NCI-H510A (cell line): Measurements from ENCODE around the gene SPANXD.
"Not testable (repeated sequence)": the region's sequence is repeated elsewhere in the genome, so short reads cannot be mapped to it uniquely, and the experiment has no call there.

ENCODE experiments used
- DNase-seq: peaks from one replicate; lab custom pipeline; 2025; lab: John Stamatoyannopoulos, UW

SPANXD gene

GRCh38 chrX:141698639-141699038 lies at the start of gene SPANXD:
SPANXD (minus strand) TSS chrX:141698739; CDS start chrX:141698405, 334 bp downstream.
- DNase-seq, result not testable (repeated sequence)

GRCh38 chrX:141742666-141743065 lies 44.1 kb upstream of the SPANXD start:
- no peak for DNase-seq

- no peak for DNase-seq
Measured at GRCh38 chrX:141736656-141737055, 38.1 kb upstream of the SPANXD start.

DNA sequence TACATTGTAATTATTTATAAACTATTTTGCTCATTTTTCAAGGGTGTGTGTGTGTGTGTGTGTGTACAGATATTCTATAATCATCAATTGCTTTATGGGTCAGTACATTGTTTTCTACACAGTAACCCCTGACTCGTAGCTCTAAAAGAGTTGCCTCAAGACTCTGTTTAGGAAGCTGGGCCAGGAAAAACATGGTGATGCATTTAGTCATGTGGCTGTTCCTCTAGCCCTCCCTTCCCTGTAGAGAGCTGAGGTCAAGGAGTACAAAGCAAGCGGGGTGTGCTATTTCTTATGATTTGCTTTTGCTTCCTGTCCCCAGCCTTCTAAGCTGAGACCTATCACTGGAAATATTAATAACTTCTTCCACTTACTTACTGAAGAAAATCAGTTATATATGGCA lies 34.8 kb upstream of the SPANXD start:
- DNase-seq, result no peak

DNA sequence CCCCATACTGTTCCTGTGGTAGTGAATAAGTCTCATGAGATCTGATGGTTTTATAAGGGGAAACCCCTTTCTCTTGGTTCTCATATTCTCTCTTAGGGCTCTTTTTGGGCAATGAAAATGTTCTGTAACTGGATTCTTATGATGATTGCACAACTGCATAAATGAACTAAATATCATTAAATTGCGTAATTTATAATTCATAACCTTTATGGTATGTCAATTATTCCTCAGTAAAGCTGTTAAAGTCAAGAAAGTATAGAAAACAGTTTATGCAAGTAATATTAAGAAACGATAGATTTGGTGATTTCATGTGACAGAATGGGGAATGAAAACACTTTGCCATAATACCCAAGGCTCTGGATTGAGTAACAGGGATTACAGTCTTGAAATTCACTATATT lies 33.5 kb upstream of the SPANXD start:
- no peak for DNase-seq

GRCh38 chrX:141724186-141724585 lies 25.6 kb upstream of the SPANXD start:
- no peak for DNase-seq

DNA sequence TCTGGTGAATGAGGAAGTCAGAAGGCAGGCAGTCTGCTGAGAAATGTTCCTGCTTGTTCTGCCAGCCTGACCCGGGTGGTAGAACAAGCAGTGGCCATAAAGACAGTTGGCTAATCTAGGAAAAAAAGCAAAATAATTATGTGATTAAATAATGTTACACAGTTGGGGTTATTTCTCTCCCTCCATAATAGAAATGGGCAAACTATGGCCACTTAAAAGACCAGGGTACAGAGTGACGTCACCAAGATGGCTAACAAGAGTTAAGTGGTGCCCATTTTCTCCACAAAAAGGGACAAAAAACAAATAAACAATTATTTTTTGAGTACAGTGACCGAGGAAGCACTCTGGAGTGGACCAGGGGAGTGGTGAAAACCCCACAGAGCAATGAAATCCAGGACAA lies 16.1 kb upstream of the SPANXD start:
- no peak for DNase-seq

GRCh38 chrX:141701072-141701471 lies 2.5 kb upstream of the SPANXD start:
- no peak for DNase-seq

GRCh38 chrX:141673946-141674345 lies 24.6 kb downstream of the SPANXD start:
- DNase-seq, result no peak

GRCh38 chrX:141669689-141670088 lies 28.9 kb downstream of the SPANXD start:
- no peak for DNase-seq

DNA sequence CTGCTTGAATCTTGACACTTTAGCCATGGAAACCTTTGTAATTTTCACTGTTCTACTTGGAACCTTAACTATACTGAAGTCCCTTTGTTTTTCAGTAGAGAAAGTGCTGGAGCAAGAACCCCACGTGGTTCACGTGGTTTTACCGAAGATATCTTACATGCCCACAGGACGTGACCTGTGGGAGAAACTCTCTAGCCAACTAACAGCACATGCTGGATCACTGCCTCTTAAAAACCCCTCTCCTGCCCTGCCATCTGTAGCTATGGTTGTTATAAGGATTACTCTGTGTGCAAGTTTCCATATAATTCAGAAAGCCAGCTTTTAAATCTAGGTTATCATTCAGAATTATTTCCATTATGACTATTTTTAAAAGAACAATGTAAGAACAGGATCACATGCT lies 30.2 kb downstream of the SPANXD start:
- DNase-seq, result no peak

GRCh38 chrX:141662781-141663180 lies 35.8 kb downstream of the SPANXD start:
- DNase-seq, result no peak

DNA sequence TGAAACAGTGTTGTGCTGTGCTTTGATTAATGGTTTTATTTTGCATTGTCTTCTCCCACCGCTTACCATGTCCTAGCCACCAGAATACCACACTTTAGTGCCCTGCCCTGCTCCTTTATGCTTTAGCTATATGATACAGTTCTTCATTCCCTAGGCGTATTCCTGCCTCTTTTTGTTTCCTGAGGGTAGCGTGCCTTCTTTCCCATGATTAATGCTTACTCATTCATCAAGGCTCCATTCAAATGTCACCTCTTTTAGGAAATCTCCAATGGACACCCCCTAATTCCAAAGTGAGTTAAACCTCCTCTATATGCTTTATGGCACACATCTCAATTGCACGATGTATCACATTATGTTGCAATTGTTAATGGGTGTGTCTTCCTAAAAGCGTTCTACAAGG lies 46.3 kb downstream of the SPANXD start:
- DNase-seq, result no peak
